ENCODE data around the gene FAM117B.

The FAM117B gene

DNA sequence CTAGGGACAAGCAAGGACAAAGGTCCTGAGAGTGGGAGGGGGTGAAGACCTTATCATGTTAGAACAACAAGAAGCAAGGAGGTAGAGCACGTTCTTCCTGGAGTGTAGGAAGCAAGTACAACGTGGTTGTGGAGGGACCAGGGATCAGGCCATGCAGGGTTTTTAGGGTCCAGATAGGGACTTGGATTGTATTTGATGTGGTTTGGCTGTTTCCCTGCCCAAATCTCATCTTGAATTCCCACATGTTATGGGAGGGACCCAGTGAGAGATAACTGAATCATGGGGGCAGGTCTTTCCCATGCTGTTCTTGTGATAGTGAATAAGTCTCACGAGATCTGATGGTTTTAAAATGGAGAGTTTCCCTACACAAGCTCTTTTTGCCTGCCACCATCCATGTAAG lies 183.6 kb downstream of the FAM117B start:
- DNase-seq = no peak
